Smooth muscle cell (in vitro differentiated cells): ENCODE measurements around the gene ZGPAT. TPM values are rescaled to one million over a fixed set of nuclear protein-coding genes. Genes with fewer than 3 reads are reported as not detected.
A peak's percentile ranks its signal among the peaks of the same experiment; 100 is the strongest.

Experiments
- DNase-seq: peaks from one replicate; lab custom pipeline; 2025; ENCODE audit not compliant: unreplicated experiment; lab: John Stamatoyannopoulos, UW
- H2AFZ ChIP-seq: fragments of 200-600 bp; sonication (generic); 2 replicates; pipeline ENCODE4 v1.6.0; 2016; ENCODE audit warnings: antibody characterized with exemption, low read depth, mild to moderate bottlenecking
- H3F3A ChIP-seq: fragments of 200-600 bp; sonication (generic); 2 replicates; pipeline ENCODE4 v1.6.0; 2017; ENCODE audit warnings: antibody characterized with exemption, low read depth
- H3K27ac ChIP-seq: fragments of 200-600 bp; sonication (generic); 2 replicates; pipeline ENCODE4 v1.5.1; 2016; ENCODE audit warnings: low read depth, mild to moderate bottlenecking
- H3K27me3 ChIP-seq: fragments of 200-600 bp; sonication (generic); 2 replicates; pipeline ENCODE4 v1.6.1; 2016; ENCODE audit warnings: low read depth, mild to moderate bottlenecking
- H3K36me3 ChIP-seq: fragments of 200-600 bp; sonication (generic); 2 replicates; pipeline ENCODE4 v1.5.1; 2016; ENCODE audit warnings: low read depth
- H3K4me1 ChIP-seq: fragments of 200-600 bp; sonication (generic); 2 replicates; pipeline ENCODE4 v1.5.1; 2016; ENCODE audit warnings: low read depth
- H3K4me2 ChIP-seq: fragments of 200-600 bp; sonication (generic); 2 replicates; pipeline ENCODE4 v1.6.0; 2016; ENCODE audit warnings: mild to moderate bottlenecking
- H3K4me3 ChIP-seq: fragments of 200-600 bp; sonication (generic); 2 replicates; pipeline ENCODE4 v1.5.1; 2016; ENCODE audit warnings: mild to moderate bottlenecking
- H3K79me2 ChIP-seq: fragments of 200-600 bp; sonication (generic); 2 replicates; pipeline ENCODE4 v1.6.0; 2016; ENCODE audit warnings: low read depth, mild to moderate bottlenecking
- H3K9ac ChIP-seq: fragments of 200-600 bp; sonication (generic); 2 replicates; pipeline ENCODE4 v1.6.0; 2016; ENCODE audit warnings: low read depth
- H3K9me3 ChIP-seq: fragments of 200-600 bp; sonication (generic); replicated peaks from 2 replicates; pipeline ENCODE4 v1.5.1; 2016; ENCODE audit warnings: low read depth
- H4K20me1 ChIP-seq: fragments of 200-600 bp; sonication (generic); 2 replicates; pipeline ENCODE4 v1.6.0; 2016; ENCODE audit warnings: low read depth
- WGBS: methylation state at CpG from one replicate; pipeline ENCODE4 v1.1.7; 2016; ENCODE audit warnings: low lambda C conversion rate; 5-methylcytosine and 5-hydroxymethylcytosine counted together
- polyA plus RNA-seq: library from polyadenylated mRNA; unstranded; fragments of >200 nt; fragmentation: Nextera tagmentation; extraction: Ambion mirVana; gene quantifications from 2 replicates; pipeline ENCODE4 v1.2.1, GENCODE V29; 2016
- total RNA-seq: library from RNA; depleted of rRNA; stranded (reverse); fragments of >200 nt; gene quantifications from 2 replicates; pipeline ENCODE4 v1.2.3, GENCODE V29; 2014
- TF ChIP-seq, protein P1 (sequence below): fragments of 200-600 bp; sonication (generic); IDR thresholded peaks from 2 replicates; pipeline ENCODE4 v1.5.1; 2017; ENCODE audit warnings: borderline replicate concordance, mild to moderate bottlenecking, antibody characterized with exemption; ENCODE audit not compliant: insufficient read depth, poor library complexity, severe bottlenecking

Gene ZGPAT
- total and polyA plus RNA-seq, 2 experiments from 2014 or later = 13.8 to 32.3 TPM

DNA sequence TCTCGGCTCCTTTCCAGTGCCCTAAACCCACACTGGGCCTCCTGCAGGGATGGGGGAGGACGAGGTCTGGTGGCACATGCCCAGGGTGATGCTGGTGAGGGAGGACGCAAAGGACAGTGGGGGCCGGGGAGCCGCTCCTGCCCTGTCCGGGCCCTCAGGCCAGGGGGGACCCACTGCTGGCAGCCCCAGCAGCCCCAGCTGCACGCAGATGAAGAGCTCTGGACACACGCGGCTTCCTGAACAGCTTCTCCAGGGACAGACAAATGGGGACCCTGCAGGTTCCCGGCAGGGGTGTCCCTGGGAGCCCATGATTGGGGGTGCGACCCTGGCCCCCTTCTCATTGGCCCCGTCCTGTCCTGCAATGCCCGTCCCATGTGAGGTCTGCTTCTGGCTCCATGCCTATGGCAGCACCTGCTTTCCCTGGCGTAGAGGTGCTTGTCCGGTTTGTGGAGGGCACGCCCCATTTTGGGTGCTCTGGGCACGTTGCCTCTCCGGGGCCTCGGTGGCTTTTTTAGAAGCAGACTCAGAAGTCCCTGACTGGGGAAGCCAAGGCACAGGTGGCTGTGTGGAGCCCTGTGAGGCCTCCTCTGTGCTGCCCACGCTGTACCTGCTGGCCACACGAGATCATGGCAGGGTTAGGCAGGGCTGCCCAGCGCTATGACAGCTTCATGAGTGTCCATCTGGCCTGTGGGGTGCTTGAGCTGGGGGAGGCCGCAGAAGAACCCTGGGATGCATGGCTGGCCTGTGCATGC, 26.8 kb upstream of the ZGPAT start:
- H3F3A ChIP-seq = peaks cover 6% of the 10 kb centered on the region
- no peak for DNase-seq
- TF ChIP-seq, protein P1, sequence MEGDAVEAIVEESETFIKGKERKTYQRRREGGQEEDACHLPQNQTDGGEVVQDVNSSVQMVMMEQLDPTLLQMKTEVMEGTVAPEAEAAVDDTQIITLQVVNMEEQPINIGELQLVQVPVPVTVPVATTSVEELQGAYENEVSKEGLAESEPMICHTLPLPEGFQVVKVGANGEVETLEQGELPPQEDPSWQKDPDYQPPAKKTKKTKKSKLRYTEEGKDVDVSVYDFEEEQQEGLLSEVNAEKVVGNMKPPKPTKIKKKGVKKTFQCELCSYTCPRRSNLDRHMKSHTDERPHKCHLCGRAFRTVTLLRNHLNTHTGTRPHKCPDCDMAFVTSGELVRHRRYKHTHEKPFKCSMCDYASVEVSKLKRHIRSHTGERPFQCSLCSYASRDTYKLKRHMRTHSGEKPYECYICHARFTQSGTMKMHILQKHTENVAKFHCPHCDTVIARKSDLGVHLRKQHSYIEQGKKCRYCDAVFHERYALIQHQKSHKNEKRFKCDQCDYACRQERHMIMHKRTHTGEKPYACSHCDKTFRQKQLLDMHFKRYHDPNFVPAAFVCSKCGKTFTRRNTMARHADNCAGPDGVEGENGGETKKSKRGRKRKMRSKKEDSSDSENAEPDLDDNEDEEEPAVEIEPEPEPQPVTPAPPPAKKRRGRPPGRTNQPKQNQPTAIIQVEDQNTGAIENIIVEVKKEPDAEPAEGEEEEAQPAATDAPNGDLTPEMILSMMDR = no peak
- H3K4me3 ChIP-seq = no peak overlapping the region
- no peaks in the 10 kb centered on the region for H3K36me3 ChIP-seq
- H3K27ac ChIP-seq = no peak overlapping the region
- no peak overlapping the region for H3K4me2 ChIP-seq
- H3K9me3 ChIP-seq = no peaks in the 10 kb centered on the region
- H3K4me1 ChIP-seq = no peaks in the 10 kb centered on the region
- WGBS = over 99% methylated on average over 23 of the region's 23 CpGs
- H2AFZ ChIP-seq = no peak overlapping the region
- no peaks in the 10 kb centered on the region for H3K27me3 ChIP-seq
- H3K9ac ChIP-seq = no peak overlapping the region
- no peaks in the 10 kb centered on the region for H4K20me1 ChIP-seq
- H3K79me2 ChIP-seq = no peaks in the 10 kb centered on the region

DNA sequence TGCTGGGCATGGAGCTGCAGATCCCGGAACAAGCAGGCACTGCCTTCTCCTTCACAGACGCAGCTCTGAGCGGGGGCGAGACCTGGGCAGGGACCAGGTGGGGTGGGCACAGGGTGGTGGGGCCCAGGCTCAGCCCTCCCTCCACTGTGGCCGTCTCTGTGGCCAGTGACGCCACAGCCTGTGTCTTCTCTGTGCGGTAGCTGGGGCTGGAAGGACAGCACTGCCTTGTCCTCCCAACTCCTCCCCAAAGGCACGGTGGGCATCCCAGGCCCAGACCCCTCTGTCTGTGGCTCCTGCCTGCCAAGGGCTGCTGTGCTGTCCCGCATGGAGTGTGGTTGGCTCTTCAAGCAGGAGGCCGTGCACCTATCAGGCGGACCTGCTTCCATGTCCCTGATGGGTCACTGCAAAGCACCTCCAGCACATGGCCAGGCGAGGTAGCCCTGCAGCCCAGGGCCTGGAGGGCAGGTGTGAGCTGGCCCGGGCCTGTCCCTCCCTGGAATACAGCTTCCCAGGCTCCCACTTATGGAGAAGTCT, 26.2 kb upstream of the ZGPAT start:
- H3F3A ChIP-seq = peaks cover 6% of the 10 kb centered on the region
- no peaks in the 10 kb centered on the region for H3K79me2 ChIP-seq
- no peaks in the 10 kb centered on the region for H3K36me3 ChIP-seq
- H2AFZ ChIP-seq = no peak overlapping the region
- 93% methylated on average over 11 of the region's 13 CpGs for WGBS
- H3K4me3 ChIP-seq = no peak overlapping the region
- H3K27me3 ChIP-seq = no peaks in the 10 kb centered on the region
- TF ChIP-seq, protein P1 = no peak
- H3K27ac ChIP-seq = peak overlapping the region; percentile 82
- H3K4me2 ChIP-seq = peak overlapping the region; percentile 40
- no peak for DNase-seq
- H3K9ac ChIP-seq = no peak overlapping the region
- H3K4me1 ChIP-seq = no peaks in the 10 kb centered on the region
- H4K20me1 ChIP-seq = no peaks in the 10 kb centered on the region
- H3K9me3 ChIP-seq = no peaks in the 10 kb centered on the region

- WGBS = 22% methylated on average over 22 of the region's 22 CpGs
- peak; percentile 38 for DNase-seq
- no peaks in the 10 kb centered on the region for H3K27me3 ChIP-seq
- peak overlapping the region; percentile 36 for H3K9ac ChIP-seq
- peak overlapping the region; percentile 82 for H3K27ac ChIP-seq
- H4K20me1 ChIP-seq = no peaks in the 10 kb centered on the region
- no peaks in the 10 kb centered on the region for H3K4me1 ChIP-seq
- peak overlapping the region; percentile 40 for H3K4me2 ChIP-seq
- peaks cover 6% of the 10 kb centered on the region for H3F3A ChIP-seq
- H3K79me2 ChIP-seq = no peaks in the 10 kb centered on the region
- TF ChIP-seq, protein P1 = no peak
- no peaks in the 10 kb centered on the region for H3K36me3 ChIP-seq
- no peak overlapping the region for H3K4me3 ChIP-seq
- no peak overlapping the region for H2AFZ ChIP-seq
- H3K9me3 ChIP-seq = no peaks in the 10 kb centered on the region
These were observed 25.3 kb upstream of the ZGPAT start for GRCh38 chr20:63682384-63683139.
